Activated CD4-positive, alpha-beta T cell treated with anti-CD3 and anti-CD28 coated beads for 36 hours (primary cell): ENCODE data around the gene POLD4. TPM values are rescaled to one million over a fixed set of nuclear protein-coding genes. Genes with fewer than 3 reads are reported as not detected.

Source experiments
- ATAC-seq: fragments of 200-7000 bp; cut with Tn5 transposase; one replicate; pipeline ENCODE4 v1.10.0; 2021; ENCODE audit warnings: mild to moderate bottlenecking, moderate library complexity
- CTCF ChIA-PET: fragments of 350-600 bp; sonication (Branson Sonifier 250); formaldehyde crosslinking; loops from one replicate; lab custom pipeline; 2021; ENCODE audit warnings: antibody characterized with exemption; lab: Charles Lee
- POLR2A ChIA-PET: fragments of 350-600 bp; sonication (Branson Sonifier 250); formaldehyde crosslinking; loops from one replicate; lab custom pipeline; 2021; ENCODE audit warnings: antibody characterized with exemption, inconsistent platforms; lab: Charles Lee
- DNase-seq: peaks from one replicate; pipeline ENCODE4 v3.0.0-alpha.2; 2020
- H3K27ac Mint-ChIP-seq: one replicate; pipeline ENCODE4 v1.8.0; 2021; ENCODE audit warnings: mixed read lengths
- H3K27me3 Mint-ChIP-seq: one replicate; pipeline ENCODE4 v1.8.0; 2021; ENCODE audit warnings: mixed read lengths
- H3K36me3 Mint-ChIP-seq: one replicate; pipeline ENCODE4 v1.8.0; 2021; ENCODE audit warnings: low read depth, mixed read lengths
- H3K4me1 Mint-ChIP-seq: one replicate; pipeline ENCODE4 v1.8.0; 2021; ENCODE audit warnings: mixed read lengths
- H3K4me3 Mint-ChIP-seq: one replicate; pipeline ENCODE4 v1.8.0; 2021; ENCODE audit warnings: mild to moderate bottlenecking, moderate library complexity, mixed read lengths
- H3K9me3 Mint-ChIP-seq: one replicate; pipeline ENCODE4 v1.8.0; 2021; ENCODE audit warnings: low read depth, mixed read lengths
- intact Hi-C, 2 experiments: fragments of 100-400 bp; cut with DNase I in 1 of 2; cut with micrococcal nuclease in 1 of 2; formaldehyde crosslinking; loops; one replicate each; pipeline versions ENCODE4 v1.14.2 to v1.15.1; 2022 to 2024; cut with DNase I, micrococcal nuclease
- total RNA-seq, 2 experiments: library from RNA; stranded (reverse); gene quantifications; one replicate each; pipeline ENCODE4 v1.2.3, GENCODE V29; 2021

POLD4 gene
- total RNA-seq, 2 experiments from 2014 or later: 31.3 to 37.5 TPM

DNA sequence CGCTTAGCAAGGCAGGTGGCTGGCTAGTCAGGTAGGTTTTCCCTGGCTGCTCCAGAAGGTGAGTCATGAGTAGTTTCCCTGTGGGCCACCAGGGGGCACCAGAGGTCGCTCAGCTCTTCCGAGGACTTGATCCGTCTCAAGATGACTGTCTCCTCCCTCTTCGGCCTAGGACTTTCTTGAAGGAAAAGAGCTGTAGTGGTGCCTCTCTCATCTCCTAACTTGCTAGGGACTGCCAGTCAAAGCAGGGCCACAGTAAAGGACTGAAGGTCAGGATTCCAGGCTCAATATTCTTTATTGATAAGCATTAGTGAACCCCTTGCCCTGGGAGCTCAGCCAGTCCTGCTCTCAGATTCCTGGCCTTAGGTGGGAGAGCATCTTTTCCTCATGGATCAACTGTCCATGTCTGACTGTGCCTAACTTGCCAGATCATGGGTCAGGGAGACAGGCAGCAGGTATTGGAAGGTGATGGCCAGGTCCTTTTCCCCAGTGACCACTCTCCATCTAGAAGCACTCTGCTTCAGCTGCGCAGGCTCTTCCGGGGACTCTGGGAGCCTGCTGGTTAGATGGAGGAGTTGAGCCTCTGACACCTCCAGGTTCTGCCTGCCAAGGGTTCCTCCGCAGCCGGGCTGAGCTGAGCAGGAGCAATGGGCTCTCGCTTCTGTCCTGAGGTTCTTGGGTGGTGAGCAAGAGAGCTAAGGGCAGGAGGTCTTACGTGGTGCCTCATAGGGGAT, 1.9 kb downstream of the POLD4 start:
- POLR2A ChIA-PET: interaction anchor here (0.7 to 1.2 kb wide), 2 partner anchors 31 to 112 kb away, joined by 3 read pairs; no protein-coding TSS in a partner anchor
- peak; percentile 13 for ATAC-seq

GRCh38 chr11:67349928-67350465, 3.3 kb downstream of the POLD4 start:
- Mint-ChIP-seq H3K4me3 (no peak overlapping the region), H3K4me1 (peaks cover 70% of the 10 kb centered on the region), H3K27me3 (no peaks in the 10 kb centered on the region), H3K36me3 (no peaks in the 10 kb centered on the region), H3K9me3 (no peaks in the 10 kb centered on the region), H3K27ac (peak overlapping the region; percentile 26)
- ChIA-PET POLR2A (no interaction called here), CTCF (interaction anchor here (1.0 to 12.6 kb wide), 5 partner anchors 14 to 119 kb away, joined by 3 to 445 read pairs (median 39); partner anchors contain the start of genes CLCF1, RAD9A and TMEM134)
- DNase-seq (no peak), ATAC-seq (no peak)
- intact Hi-C loops: loop anchor here in 1 of 2 experiments (5.0 to 10.0 kb wide), 3 partner anchors 232 to 457 kb away; partner anchors contain the start of gene GSTP1

More for the DNA sequence above, 1.9 kb downstream of the POLD4 start:
- Mint-ChIP-seq H3K36me3 (no peaks in the 10 kb centered on the region), H3K4me3 (peak overlapping the region; percentile 95), H3K9me3 (no peaks in the 10 kb centered on the region), H3K27me3 (no peaks in the 10 kb centered on the region), H3K27ac (peak overlapping the region; percentile 71), H3K4me1 (peaks cover 57% of the 10 kb centered on the region)
- DNase-seq: peak; percentile 79
- CTCF ChIA-PET: interaction anchor here (0.5 to 12.6 kb wide), 32 partner anchors 9 to 278 kb away, joined by 3 to 445 read pairs (median 4); partner anchors contain the start of genes CDK2AP2, CLCF1, NUDT8 and PPP1CA
- intact Hi-C loops: loop anchor here (1.0 to 10.0 kb wide), 5 partner anchors 31 to 456 kb away; partner anchors contain the start of gene GSTP1 (in 1 of the 2)

DNA sequence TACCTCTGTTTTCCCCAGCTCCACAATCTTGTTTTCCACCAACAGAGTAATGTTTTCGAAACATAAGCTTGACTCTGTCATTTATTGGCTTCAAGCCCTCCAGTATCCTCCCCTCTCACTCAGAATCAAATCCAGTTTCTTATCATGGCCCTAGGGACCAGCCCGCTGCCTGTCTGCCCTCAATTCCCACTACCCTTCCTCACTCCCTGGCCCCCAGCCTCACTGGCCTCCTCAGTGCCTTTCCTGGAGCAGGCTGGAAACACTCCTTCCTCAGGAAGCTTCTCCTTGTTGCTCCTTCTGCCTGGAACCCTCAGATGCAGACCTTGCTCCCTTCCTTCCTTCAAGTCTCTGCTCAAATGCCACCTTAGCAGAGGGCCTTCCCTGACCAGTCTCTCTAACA, 3.9 kb downstream of the POLD4 start:
- CTCF ChIA-PET: interaction anchor here (0.7 to 12.6 kb wide), 5 partner anchors 14 to 247 kb away, joined by 3 to 445 read pairs (median 4); partner anchors contain the start of genes CLCF1, RAD9A and TMEM134
- Mint-ChIP-seq H3K27ac (peak overlapping the region; percentile 26), H3K9me3 (no peaks in the 10 kb centered on the region)

DNA sequence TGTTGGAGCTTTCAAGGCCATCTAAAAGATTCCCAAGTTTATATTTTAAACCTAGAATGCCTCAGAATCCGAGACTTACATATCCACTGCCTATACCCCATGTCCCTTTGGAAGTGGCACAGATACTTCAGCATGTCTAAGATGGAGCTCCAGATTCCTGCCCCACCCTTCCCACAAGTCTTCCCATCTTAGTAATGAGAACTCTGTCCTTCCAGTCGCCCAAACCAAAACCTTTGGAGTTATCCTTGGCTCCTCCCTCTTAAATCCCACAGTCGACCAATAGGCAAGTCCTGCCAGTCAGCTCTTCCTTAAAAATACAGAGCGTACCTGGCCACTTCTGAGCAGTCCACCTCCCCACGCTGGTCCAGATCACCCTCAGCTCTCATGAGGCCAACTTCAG, 4.3 kb downstream of the POLD4 start:
- no peaks in the 10 kb centered on the region for H3K36me3 Mint-ChIP-seq
- DNase-seq (no peak), ATAC-seq (no peak)
- no peak overlapping the region for H3K4me3 Mint-ChIP-seq
- intact Hi-C loops: no loop called here
- H3K4me1 Mint-ChIP-seq: peaks cover 70% of the 10 kb centered on the region
- no peaks in the 10 kb centered on the region for H3K9me3 Mint-ChIP-seq
- H3K27ac Mint-ChIP-seq: no peak overlapping the region
- POLR2A ChIA-PET: no interaction called here
- CTCF ChIA-PET: interaction anchor here (0.7 to 12.6 kb wide), 5 partner anchors 15 to 246 kb away, joined by 3 to 445 read pairs (median 4); partner anchors contain the start of genes CLCF1, RAD9A and TMEM134
- no peaks in the 10 kb centered on the region for H3K27me3 Mint-ChIP-seq

More for the DNA sequence above, 3.9 kb downstream of the POLD4 start:
- H3K4me1 Mint-ChIP-seq: peaks cover 70% of the 10 kb centered on the region
- intact Hi-C loops: no loop called here
- H3K4me3 Mint-ChIP-seq: no peak overlapping the region
- ATAC-seq (no peak), DNase-seq (no peak)
- POLR2A ChIA-PET: no interaction called here
- H3K36me3 Mint-ChIP-seq: no peaks in the 10 kb centered on the region
- no peaks in the 10 kb centered on the region for H3K27me3 Mint-ChIP-seq

GRCh38 chr11:67347964-67348749, 5.2 kb downstream of the POLD4 start:
- Mint-ChIP-seq H3K36me3 (no peaks in the 10 kb centered on the region), H3K4me3 (no peak overlapping the region), H3K4me1 (peaks cover 69% of the 10 kb centered on the region), H3K27me3 (no peaks in the 10 kb centered on the region), H3K9me3 (no peaks in the 10 kb centered on the region), H3K27ac (no peak overlapping the region)
- intact Hi-C loops: no loop called here
- ATAC-seq (no peak), DNase-seq (no peak)
- POLR2A ChIA-PET: no interaction called here
- CTCF ChIA-PET: interaction anchor here (0.7 to 12.6 kb wide), 7 partner anchors 9 to 1197 kb away, joined by 3 to 445 read pairs (median 5); partner anchors contain the start of genes CLCF1 and RAD9A

- Mint-ChIP-seq H3K9me3 (peaks cover 3% of the 10 kb centered on the region), H3K27me3 (no peaks in the 10 kb centered on the region), H3K4me3 (no peak overlapping the region), H3K36me3 (peaks cover 1% of the 10 kb centered on the region), H3K27ac (peak overlapping the region; percentile 89), H3K4me1 (peaks cover 55% of the 10 kb centered on the region)
- peak; percentile 45 for DNase-seq
- ATAC-seq: peak; percentile 77
- POLR2A ChIA-PET: interaction anchor here (0.6 kb wide), 1 partner anchor 36 kb away, joined by 3 read pairs; no protein-coding TSS in a partner anchor
- CTCF ChIA-PET: interaction anchor here (0.6 to 5.3 kb wide), 38 partner anchors 9 to 1214 kb away, joined by 3 to 62 read pairs (median 4); partner anchors contain the start of genes CLCF1 and SSH3
- intact Hi-C loops: loop anchor here in 1 of 2 experiments (1.0 kb wide), 1 partner anchor 36 kb away; no protein-coding TSS in a partner anchor
These were observed 7.2 kb downstream of the POLD4 start for GRCh38 chr11:67345920-67346819.

DNA sequence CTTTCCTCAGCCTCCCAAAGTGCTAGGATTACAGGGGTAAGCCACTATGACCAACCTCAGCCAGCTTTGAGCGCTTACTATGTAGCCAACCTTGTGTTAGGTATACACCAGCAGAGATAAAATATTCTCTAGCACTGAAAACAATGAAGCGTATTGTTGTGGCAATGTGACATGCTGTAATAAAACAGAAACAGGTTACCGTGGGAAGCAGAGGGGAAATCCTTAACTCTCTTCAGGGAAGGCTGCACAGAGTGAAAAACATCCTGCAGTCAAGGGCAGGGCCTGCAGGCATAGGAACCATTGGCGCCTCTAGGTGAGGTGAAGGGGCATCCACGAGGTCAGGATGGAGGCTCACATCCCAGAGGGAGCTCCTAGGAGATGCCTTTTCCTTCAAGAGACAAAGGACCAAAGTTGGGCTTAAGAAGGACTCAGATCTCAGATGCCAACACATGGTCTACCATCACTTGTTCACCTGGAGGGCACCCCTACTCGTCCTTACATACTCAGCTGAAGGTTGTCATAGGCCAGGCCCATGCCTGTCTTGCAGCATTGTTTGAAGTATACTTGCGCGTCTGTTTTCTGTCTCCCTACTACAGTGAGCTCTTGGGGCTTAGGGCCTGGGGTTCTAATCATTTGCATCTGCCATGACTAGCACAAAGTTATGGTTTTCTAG, 8.0 kb downstream of the POLD4 start:
- H3K27me3 Mint-ChIP-seq: no peaks in the 10 kb centered on the region
- DNase-seq: peak; percentile 39
- peak overlapping the region; percentile 89 for H3K27ac Mint-ChIP-seq
- ATAC-seq: peak; percentile 67
- peaks cover 3% of the 10 kb centered on the region for H3K9me3 Mint-ChIP-seq
- CTCF ChIA-PET: interaction anchor here (0.6 to 5.3 kb wide), 35 partner anchors 9 to 1213 kb away, joined by 3 to 62 read pairs (median 5); partner anchors contain the start of genes CLCF1 and SSH3
- peaks cover 52% of the 10 kb centered on the region for H3K4me1 Mint-ChIP-seq
- H3K4me3 Mint-ChIP-seq: no peak overlapping the region
- peaks cover 1% of the 10 kb centered on the region for H3K36me3 Mint-ChIP-seq
- intact Hi-C loops: no loop called here
- POLR2A ChIA-PET: no interaction called here

- Mint-ChIP-seq H3K9me3 (peaks cover 3% of the 10 kb centered on the region), H3K27ac (peak overlapping the region; percentile 89), H3K4me3 (no peak overlapping the region), H3K27me3 (no peaks in the 10 kb centered on the region), H3K36me3 (peaks cover 1% of the 10 kb centered on the region), H3K4me1 (peaks cover 47% of the 10 kb centered on the region)
- ChIA-PET POLR2A (no interaction called here), CTCF (interaction anchor here (0.6 to 5.3 kb wide), 8 partner anchors 24 to 723 kb away, joined by 3 to 62 read pairs (median 14); partner anchors contain the start of gene CLCF1)
- ATAC-seq: peak; percentile 50
- intact Hi-C loops: no loop called here
- DNase-seq: peak; percentile 47
These were observed 9.1 kb downstream of the POLD4 start for GRCh38 chr11:67344264-67344663.

- ATAC-seq: no peak
- Mint-ChIP-seq H3K27ac (no peak overlapping the region), H3K9me3 (no peaks in the 10 kb centered on the region), H3K36me3 (no peaks in the 10 kb centered on the region), H3K4me1 (no peaks in the 10 kb centered on the region), H3K4me3 (no peak overlapping the region), H3K27me3 (no peaks in the 10 kb centered on the region)
- ChIA-PET CTCF (interaction anchor here (0.5 to 3.0 kb wide), 5 partner anchors 9 to 45 kb away, joined by 3 to 16 read pairs (median 6); no protein-coding TSS in a partner anchor), POLR2A (no interaction called here)
- no peak for DNase-seq
- intact Hi-C loops: no loop called here
These were observed 16.1 kb downstream of the POLD4 start for GRCh38 chr11:67337257-67337656.
